ENCODE results near the gene EMID1. TPM values are rescaled to one million over a fixed set of nuclear protein-coding genes. Genes with fewer than 3 reads are reported as not detected.

The EMID1 gene
- total and polyA plus RNA-seq, 2 experiments from 2014 or later, result 11.5 to 15.0 TPM

DNA sequence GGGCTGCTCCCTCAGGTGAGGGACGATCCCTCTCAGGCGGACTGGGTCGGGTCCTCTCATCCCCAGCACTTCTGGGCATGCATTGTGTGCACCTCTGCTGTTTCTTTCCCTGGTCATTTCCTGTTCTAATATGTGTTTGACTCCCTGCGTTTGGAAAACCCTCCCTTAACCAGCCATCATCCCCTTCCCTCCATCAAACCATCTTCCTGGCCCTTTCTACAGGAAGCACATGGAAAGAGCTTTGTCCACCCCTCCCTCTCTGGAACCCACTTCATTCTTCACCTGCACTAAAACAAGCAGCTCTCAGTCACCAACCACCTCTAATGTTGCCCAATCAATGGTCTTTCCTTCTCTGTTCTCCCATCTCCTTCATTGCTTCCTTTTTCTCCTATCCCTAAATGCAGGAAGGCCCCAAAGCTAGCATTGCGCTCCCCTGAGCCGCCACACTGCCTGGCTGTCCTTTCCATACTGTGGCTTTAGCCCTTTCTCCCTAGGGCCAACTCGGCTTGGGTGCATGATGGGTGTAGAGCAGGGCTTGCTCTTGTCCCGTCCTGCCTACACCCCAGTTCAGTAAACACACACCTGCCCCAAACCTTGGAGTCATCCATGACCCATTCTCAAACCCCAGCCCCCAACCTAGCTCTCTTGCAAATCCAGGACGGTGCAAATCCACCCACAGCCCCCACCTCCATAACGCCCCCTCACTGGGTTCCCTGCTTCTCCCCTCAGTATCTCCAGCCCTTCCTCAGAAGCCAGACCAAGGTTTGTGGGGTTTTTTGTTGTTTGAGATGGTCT lies 95.3 kb downstream of the EMID1 start:
- Histone ChIP-seq H3K36me3 (replicated peaks; ENCODE audit: insufficient read depth, low read depth) (peaks cover 15% of the 10 kb centered on the region), H3K27ac (no peak overlapping the region), H3K4me3 (no peak overlapping the region), H3K9me3 (ENCODE audit: low read depth) (no peaks in the 10 kb centered on the region), H3K4me1 (ENCODE audit: insufficient read depth) (no peaks in the 10 kb centered on the region), H2AFZ (no peak overlapping the region), H4K20me1 (ENCODE audit: insufficient read depth, poor library complexity, severe bottlenecking) (peaks cover 16% of the 10 kb centered on the region), H3K79me2 (peaks cover 3% of the 10 kb centered on the region), H3K4me2 (no peak overlapping the region), H3K27me3 (no peaks in the 10 kb centered on the region), H3K9me2 (replicated peaks; ENCODE audit: insufficient read depth) (no peaks in the 10 kb centered on the region)
- no peak for DNase-seq (ENCODE audit: low spot score)
- TF ChIP-seq EZH2phosphoT487 (IDR thresholded peaks at IDR 0.05; ENCODE audit: low read depth, severe bottlenecking, unreplicated experiment) (no peak), EZH2 (IDR thresholded peaks at IDR 0.05; ENCODE audit: borderline replicate concordance) (no peak), CTCF (IDR thresholded peaks at IDR 0.05; ENCODE audit: poor library complexity) (no peak)
- 88% methylated on average over 10 of the region's 10 CpGs for WGBS (ENCODE audit: low lambda C conversion rate, missing lambda C conversion rate)

DNA sequence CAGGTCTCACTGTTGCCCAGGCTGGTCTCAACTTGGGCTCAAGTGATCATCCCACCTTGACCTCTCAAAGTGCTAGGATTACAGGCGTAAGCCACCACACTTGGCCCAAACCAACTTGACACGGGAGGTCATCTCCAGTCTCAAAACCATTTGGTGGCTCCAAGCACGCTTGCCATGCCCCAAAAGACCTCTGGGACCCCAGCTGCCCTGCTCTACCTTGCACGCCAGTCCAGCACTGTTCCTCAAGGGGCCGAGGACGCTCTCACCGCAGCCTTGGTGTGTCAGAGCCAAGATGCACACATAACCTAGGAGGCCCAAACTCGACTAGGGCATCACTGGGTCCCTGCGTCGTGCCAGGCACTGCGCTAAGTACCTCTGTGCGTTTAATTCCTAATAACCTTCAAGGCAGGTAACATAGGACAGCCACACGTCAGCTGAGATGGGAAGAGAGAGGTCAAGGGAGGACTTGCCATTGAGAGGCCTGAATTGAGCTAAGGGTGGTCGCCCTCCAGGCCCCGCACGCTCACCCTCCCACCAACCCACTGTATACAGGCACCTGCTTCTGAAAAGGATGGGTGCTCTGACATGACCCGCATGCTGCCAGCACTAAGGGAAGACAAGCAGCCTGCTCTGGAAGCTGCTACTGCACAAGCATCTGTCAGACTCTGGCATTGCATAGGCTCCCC lies 96.2 kb downstream of the EMID1 start:
- Histone ChIP-seq H3K4me1 (ENCODE audit: insufficient read depth) (no peaks in the 10 kb centered on the region), H3K36me3 (replicated peaks; ENCODE audit: insufficient read depth, low read depth) (peaks cover 8% of the 10 kb centered on the region), H3K9me2 (replicated peaks; ENCODE audit: insufficient read depth) (no peaks in the 10 kb centered on the region), H4K20me1 (ENCODE audit: insufficient read depth, poor library complexity, severe bottlenecking) (peaks cover 13% of the 10 kb centered on the region), H3K4me3 (no peak overlapping the region), H3K79me2 (no peaks in the 10 kb centered on the region), H3K4me2 (no peak overlapping the region), H3K27ac (no peak overlapping the region), H3K27me3 (no peaks in the 10 kb centered on the region), H3K9me3 (ENCODE audit: low read depth) (no peaks in the 10 kb centered on the region), H2AFZ (no peak overlapping the region)
- TF ChIP-seq EZH2 (IDR thresholded peaks at IDR 0.05; ENCODE audit: borderline replicate concordance) (no peak), CTCF (IDR thresholded peaks at IDR 0.05; ENCODE audit: poor library complexity) (no peak), EZH2phosphoT487 (IDR thresholded peaks at IDR 0.05; ENCODE audit: low read depth, severe bottlenecking, unreplicated experiment) (no peak)
- 91% methylated on average over 17 of the region's 17 CpGs for WGBS (ENCODE audit: low lambda C conversion rate, missing lambda C conversion rate)
- DNase-seq (ENCODE audit: low spot score), result no peak

GRCh38 chr22:29302402-29302680 lies 96.6 kb downstream of the EMID1 start:
- Histone ChIP-seq H3K27me3 (no peaks in the 10 kb centered on the region), H2AFZ (no peak overlapping the region), H3K27ac (no peak overlapping the region), H3K4me3 (no peak overlapping the region), H3K36me3 (replicated peaks; ENCODE audit: insufficient read depth, low read depth) (peaks cover 3% of the 10 kb centered on the region), H3K9me2 (replicated peaks; ENCODE audit: insufficient read depth) (no peaks in the 10 kb centered on the region), H4K20me1 (ENCODE audit: insufficient read depth, poor library complexity, severe bottlenecking) (peaks cover 9% of the 10 kb centered on the region), H3K4me1 (ENCODE audit: insufficient read depth) (no peaks in the 10 kb centered on the region), H3K9me3 (ENCODE audit: low read depth) (no peaks in the 10 kb centered on the region), H3K4me2 (no peak overlapping the region), H3K79me2 (peaks cover 3% of the 10 kb centered on the region)
- no peak for DNase-seq (ENCODE audit: low spot score)
- WGBS (ENCODE audit: low lambda C conversion rate, missing lambda C conversion rate), result 100% methylated on average over 2 of the region's 2 CpGs
- TF ChIP-seq CTCF (IDR thresholded peaks at IDR 0.05; ENCODE audit: poor library complexity), result no peak
- no peak for TF ChIP-seq EZH2 (IDR thresholded peaks at IDR 0.05; ENCODE audit: borderline replicate concordance)
- TF ChIP-seq EZH2phosphoT487 (IDR thresholded peaks at IDR 0.05; ENCODE audit: low read depth, severe bottlenecking, unreplicated experiment), result no peak

All from hepatocyte (in vitro differentiated cells).